Neutrophil (primary cell): ENCODE measurements around the gene CLIC1.

Experiments used
- H3K27ac ChIP-seq: fragments of 200-600 bp; sonication (generic); 2 replicates; pipeline ENCODE4 v1.5.1; 2016; ENCODE audit warnings: mild to moderate bottlenecking, moderate library complexity
- H3K27me3 ChIP-seq: fragments of 200-600 bp; sonication (generic); 2 replicates; pipeline ENCODE4 v1.6.0; 2016; ENCODE audit warnings: mild to moderate bottlenecking
- H3K36me3 ChIP-seq: fragments of 200-600 bp; sonication (generic); 2 replicates; pipeline ENCODE4 v1.5.1; 2017
- H3K4me1 ChIP-seq, 2 experiments: fragments of 200-600 bp in 1 of 2; sonication (generic) in 1 of 2; 1 replicate in 1 of 2; 2 replicates in 1 of 2; pipeline versions ENCODE4 v1.5.1 to v1.6.1; 2013 to 2016; ENCODE audit warnings: low read depth in 1 of 2, low read length in 1 of 2, mild to moderate bottlenecking in 1 of 2, moderate library complexity in 1 of 2; ENCODE audit not compliant: control insufficient read depth in 1 of 2, insufficient read depth in 1 of 2
- H3K4me3 ChIP-seq, 2 experiments: fragments of 200-600 bp in 1 of 2; sonication (generic) in 1 of 2; 1 replicate in 1 of 2; 2 replicates in 1 of 2; pipeline ENCODE4 v1.5.1; 2013 to 2016; ENCODE audit warnings: low read depth in 1 of 2, low read length in 1 of 2, mild to moderate bottlenecking in 1 of 2, moderate library complexity in 1 of 2
- H3K9me3 ChIP-seq: fragments of 200-600 bp; sonication (generic); 2 replicates; pipeline ENCODE4 v1.5.1; 2016
- TF ChIP-seq, protein P1 (sequence below): fragments of 200-600 bp; sonication (generic); IDR thresholded peaks from 2 replicates; pipeline ENCODE4 v1.5.1; 2016; ENCODE audit warnings: antibody characterized with exemption

Gene CLIC1

DNA sequence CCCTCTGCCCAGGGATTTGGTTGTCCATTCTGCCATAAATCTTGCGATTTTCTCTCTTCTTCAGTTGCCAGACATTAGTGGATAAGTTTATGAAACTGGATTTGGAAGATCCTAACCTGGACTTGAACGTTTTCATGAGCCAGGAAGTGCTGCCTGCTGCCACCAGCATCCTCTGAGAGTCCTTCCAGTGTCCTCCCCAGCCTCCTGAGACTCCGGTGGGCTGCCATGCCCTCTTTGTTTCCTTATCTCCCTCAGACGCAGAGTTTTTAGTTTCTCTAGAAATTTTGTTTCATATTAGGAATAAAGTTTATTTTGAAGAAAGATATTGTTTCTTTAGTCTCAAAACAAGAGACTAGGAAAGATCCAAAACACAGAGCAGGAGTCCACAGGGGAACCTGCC lies 26.0 kb upstream of the CLIC1 start, which contains the start of gene SAPCD1:
Gene SAPCD1, plus strand, starts transcription at position 301 of the 400 bp plus-strand sequence. CDS start 399 bp downstream, outside the sequence.
- TF ChIP-seq, protein P1, sequence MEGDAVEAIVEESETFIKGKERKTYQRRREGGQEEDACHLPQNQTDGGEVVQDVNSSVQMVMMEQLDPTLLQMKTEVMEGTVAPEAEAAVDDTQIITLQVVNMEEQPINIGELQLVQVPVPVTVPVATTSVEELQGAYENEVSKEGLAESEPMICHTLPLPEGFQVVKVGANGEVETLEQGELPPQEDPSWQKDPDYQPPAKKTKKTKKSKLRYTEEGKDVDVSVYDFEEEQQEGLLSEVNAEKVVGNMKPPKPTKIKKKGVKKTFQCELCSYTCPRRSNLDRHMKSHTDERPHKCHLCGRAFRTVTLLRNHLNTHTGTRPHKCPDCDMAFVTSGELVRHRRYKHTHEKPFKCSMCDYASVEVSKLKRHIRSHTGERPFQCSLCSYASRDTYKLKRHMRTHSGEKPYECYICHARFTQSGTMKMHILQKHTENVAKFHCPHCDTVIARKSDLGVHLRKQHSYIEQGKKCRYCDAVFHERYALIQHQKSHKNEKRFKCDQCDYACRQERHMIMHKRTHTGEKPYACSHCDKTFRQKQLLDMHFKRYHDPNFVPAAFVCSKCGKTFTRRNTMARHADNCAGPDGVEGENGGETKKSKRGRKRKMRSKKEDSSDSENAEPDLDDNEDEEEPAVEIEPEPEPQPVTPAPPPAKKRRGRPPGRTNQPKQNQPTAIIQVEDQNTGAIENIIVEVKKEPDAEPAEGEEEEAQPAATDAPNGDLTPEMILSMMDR: no peak
- no peaks in the 10 kb centered on the region for H3K27me3 ChIP-seq
- H3K4me1 ChIP-seq: peaks cover 0 to 2% of the 10 kb centered on the region in 2 experiments
- H3K36me3 ChIP-seq: peaks cover 23% of the 10 kb centered on the region
- H3K27ac ChIP-seq: no peak within 1 kb of the TSS
- H3K9me3 ChIP-seq: no peaks in the 10 kb centered on the region
- no peak within 1 kb of the TSS for H3K4me3 ChIP-seq

DNA sequence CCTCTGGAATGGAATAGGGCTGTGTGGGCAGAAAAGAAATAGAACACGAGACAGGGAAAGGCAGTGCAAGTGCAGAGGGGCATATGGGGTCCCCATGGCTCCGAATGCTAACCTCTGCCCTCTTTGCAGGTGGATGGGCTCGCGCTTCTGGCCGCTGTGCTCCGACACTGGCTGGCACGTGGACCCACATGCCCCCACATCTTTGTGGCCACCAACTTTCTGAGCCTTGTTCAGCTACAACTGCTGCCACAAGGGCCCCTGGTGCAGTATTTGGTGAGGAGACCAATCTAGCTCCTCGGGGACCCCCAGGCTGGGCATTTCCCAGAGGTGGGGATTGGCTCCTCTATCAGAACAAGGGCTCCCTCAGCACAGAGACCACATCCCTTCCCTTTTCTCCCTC lies 25.0 kb upstream of the CLIC1 start:
- H3K36me3 ChIP-seq: peaks cover 23% of the 10 kb centered on the region

GRCh38 chr6:31760790-31761189 lies 24.5 kb upstream of the CLIC1 start:
- Histone ChIP-seq H3K9me3 (no peaks in the 10 kb centered on the region), H3K4me1 (no peaks in the 10 kb centered on the region), H3K27me3 (no peaks in the 10 kb centered on the region), H3K27ac (no peak overlapping the region), H3K4me3 (no peak overlapping the region), H3K36me3 (peaks cover 23% of the 10 kb centered on the region)
- TF ChIP-seq, protein P1: no peak

More for the DNA sequence above, 25.0 kb upstream of the CLIC1 start:
- TF ChIP-seq, protein P1: no peak
- H3K9me3 ChIP-seq: no peaks in the 10 kb centered on the region
- H3K4me1 ChIP-seq: no peaks in the 10 kb centered on the region
- H3K4me3 ChIP-seq: no peak overlapping the region
- no peaks in the 10 kb centered on the region for H3K27me3 ChIP-seq
- no peak overlapping the region for H3K27ac ChIP-seq

DNA sequence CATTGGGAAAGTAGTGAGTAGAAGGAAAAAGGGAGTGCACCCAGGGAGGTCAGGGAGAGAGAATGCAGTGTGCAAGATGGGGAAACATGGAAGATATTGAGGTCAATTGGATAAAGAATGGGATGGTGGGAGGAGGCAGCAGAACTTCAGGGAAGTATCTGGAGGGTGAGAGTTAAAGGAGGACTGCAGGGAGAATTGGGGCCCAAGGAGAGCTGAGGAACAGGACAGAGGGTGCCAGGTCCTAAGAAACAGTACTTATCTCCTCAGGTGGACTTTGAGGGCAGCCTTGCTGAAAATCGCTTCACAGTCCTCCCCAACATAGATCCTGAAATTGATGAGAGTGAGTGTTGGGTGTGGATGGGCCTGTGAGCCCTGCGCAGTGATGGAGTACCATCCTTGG lies 22.0 kb upstream of the CLIC1 start:
- no peaks in the 10 kb centered on the region for H3K4me1 ChIP-seq
- H3K4me3 ChIP-seq: no peak overlapping the region
- no peaks in the 10 kb centered on the region for H3K27me3 ChIP-seq
- peaks cover 23% of the 10 kb centered on the region for H3K36me3 ChIP-seq
- TF ChIP-seq, protein P1: no peak
- H3K27ac ChIP-seq: no peak overlapping the region
- H3K9me3 ChIP-seq: no peaks in the 10 kb centered on the region

- TF ChIP-seq, protein P1: no peak
- Histone ChIP-seq H3K36me3 (no peaks in the 10 kb centered on the region), H3K4me3 (no peak overlapping the region), H3K9me3 (no peaks in the 10 kb centered on the region), H3K4me1 (no peaks in the 10 kb centered on the region), H3K27ac (no peak overlapping the region), H3K27me3 (no peaks in the 10 kb centered on the region)
Measured at GRCh38 chr6:31752739-31753319, 16.5 kb upstream of the CLIC1 start.
